ENCODE data around the gene DNAH14.
"Not testable (repeated sequence)": the region's sequence is repeated elsewhere in the genome, so short reads cannot be mapped to it uniquely, and the experiment has no call there.

DNAH14 gene

DNA sequence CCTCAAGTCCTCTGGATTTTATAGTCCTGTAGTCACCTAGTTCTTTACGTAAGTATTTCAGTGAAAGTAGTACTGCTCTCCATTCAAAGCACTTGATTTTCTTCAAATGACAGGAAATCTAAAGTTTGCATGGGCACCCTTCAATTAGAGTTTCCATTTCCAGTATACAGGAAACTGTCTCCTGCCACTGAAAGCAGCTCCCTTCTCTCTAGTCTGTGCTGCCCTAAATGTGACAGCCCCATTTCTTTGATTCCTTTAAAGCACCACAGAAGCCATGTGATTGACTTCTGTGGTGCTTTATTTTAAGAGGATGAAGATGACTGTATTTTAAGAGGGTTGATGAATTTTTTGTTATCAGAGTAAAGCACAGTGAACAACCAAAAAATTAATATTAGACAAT lies 226.1 kb downstream of the DNAH14 start:
- no peak for DNase-seq (ENCODE audit: low read depth)

DNA sequence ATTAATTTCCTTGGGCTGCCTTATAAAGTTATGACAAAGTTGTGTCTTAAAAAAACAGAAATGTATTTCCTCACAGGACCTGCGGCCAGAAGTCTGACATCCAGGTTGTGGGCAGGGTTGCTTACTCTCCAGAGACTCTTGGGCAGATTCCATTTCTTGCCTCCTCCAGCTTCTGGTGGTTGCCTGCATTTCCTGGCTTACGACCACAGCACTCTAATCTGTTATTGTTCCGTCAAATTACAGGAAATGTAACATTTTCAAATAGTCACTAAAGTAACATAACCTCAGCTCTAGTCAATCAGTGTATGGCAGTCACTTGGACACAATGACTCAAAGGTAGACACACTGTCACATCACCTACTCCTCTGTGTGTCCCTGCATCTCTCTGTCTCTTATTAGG lies 226.8 kb downstream of the DNAH14 start:
- DNase-seq (ENCODE audit: low read depth), result no peak

DNA sequence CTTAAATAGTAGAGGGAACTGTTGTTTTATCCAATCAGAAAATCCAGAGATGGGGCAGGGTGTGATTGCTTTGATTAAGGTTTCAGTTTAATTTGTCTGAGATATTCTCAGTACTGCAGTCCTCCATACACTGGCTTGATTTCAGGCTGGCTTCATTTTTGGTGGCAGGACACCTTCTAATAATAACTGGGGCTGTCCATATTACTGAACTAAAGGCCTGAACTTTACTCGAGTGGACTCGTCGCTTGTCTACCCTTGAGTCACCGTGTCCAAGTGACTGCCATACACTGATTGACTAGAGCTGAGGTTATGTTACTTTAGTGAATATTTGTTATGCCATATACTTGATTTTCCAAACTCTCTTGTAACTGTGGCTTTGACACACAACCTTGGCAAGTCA lies 228.8 kb downstream of the DNAH14 start:
- DNase-seq (ENCODE audit: low read depth), result no peak

DNA sequence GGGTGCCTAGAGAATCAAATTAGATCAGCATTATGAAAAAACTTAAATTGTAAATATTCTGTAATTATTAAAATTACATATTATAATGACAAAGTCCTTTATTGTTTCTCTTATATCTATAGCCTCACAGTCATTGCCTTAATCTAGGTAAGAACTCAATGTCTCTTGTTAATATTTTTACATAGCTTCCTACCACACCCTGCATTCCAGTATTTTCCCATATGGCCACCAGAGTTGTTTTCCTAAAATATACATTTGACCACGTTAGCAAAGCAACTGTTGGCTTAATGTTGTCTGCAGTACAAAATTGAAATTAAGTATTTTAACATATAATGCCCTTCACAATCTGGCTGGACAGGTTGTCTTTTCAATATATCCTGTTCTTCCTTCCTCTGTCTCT lies 230.3 kb downstream of the DNAH14 start:
- DNase-seq (ENCODE audit: low read depth), result no peak

DNA sequence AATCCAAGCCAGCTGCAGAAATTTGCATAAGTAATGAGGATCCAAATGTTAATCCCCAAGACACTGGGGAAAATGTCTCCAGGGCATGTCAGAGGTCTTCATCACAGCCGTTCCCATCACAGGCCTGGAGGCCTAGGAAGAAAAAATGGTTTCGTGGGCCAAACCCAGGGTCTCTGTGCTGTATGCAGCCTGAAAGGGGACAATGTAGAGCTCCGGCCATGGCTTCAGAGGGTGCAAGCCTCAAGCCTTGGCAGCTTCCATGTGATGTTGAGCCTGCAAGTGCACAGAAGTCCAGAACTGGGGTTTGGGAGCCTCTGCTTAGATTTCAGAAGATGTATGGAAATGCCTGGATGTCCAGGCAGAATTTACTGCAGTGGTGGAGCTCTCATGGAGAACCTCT lies 247.9 kb downstream of the DNAH14 start:
- not testable (repeated sequence) for DNase-seq (ENCODE audit: low read depth)

DNA sequence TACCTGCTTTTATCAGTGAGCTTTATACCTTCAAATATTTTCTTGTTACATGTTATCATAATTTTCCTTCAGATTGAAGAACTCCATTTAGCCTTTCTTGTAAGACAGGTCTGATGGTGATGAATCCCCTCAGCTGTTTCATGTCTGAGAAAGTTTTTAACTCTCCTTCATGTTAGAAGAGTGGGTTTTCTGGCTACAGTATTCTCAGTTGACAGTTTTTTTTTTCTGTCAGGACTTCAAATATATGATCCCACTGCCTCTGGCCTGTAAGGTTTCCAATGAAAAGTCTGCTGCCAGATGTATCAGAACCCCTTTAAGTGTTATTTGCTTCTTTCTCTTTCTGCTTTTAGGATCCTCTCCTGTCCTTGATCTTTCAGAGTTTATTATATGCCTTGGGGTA lies 250.2 kb downstream of the DNAH14 start:
- DNase-seq (ENCODE audit: low read depth), result no peak

DNA sequence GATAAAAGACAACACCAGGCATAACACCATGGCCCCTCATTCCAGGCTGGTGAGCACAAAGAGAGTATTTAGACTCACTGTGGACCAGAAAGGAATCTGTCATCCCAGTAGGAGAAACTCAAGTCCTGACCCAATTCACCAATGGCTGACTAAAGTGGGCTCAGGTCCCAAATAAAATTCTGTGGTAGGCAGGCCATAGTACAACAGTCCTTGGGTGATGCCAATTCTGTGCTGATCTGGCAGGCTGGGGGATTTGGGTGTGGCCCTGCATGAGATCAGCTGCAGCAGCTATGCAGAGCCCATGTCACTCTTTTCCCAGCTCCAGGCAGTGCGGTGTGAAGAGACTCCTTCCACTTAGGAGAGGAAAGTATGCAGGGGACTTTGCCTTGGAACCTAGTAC lies 253.2 kb downstream of the DNAH14 start:
- no peak for DNase-seq (ENCODE audit: low read depth)

DNA sequence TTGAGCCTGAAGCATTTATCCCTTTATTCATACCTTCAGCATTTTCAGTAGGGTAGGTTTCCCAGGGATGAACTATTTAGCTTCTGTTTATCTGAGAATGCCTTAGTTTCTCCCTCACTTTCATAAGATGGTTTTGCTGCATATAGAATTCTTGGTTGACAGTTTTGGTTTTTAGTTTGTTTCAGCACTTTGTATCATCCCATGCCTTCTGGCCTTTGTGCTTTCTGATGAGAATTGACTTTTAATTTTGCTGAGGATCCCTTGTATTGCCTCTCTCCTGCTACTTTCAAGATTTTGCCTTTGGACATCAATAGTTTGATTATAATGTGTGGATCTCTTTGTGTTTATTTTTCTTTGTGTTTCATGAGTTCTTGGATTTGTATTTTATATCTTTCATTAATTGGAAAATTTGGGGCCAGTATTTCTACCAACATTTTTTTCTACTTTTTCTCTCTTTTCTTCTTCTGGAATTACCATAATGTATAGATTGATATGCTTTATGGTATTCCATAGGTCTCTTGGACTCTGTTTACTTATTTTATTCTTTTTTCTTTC lies 261.8 kb downstream of the DNAH14 start:
- no peak for DNase-seq (ENCODE audit: low read depth)

DNA sequence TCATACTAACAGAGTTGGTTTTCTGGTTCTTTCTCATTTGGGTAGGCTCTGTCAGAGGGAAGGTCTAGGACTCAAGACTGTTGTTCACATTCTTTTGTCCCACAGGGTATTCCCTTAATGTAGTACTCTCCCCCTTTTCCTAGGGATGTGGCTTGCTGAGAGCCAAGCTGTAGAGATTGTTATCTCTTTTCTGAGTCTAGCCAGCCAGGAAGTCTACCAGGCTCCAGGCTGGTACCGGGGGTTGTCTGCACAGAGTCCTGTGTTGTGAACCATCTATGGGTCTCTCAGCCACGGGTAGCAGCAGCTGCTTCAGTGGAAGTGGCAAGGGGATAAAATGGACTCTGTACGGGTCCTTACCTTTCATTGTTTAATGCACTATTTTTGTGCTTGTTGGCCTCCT lies 272.0 kb downstream of the DNAH14 start:
- DNase-seq (ENCODE audit: low read depth), result no peak

DNA sequence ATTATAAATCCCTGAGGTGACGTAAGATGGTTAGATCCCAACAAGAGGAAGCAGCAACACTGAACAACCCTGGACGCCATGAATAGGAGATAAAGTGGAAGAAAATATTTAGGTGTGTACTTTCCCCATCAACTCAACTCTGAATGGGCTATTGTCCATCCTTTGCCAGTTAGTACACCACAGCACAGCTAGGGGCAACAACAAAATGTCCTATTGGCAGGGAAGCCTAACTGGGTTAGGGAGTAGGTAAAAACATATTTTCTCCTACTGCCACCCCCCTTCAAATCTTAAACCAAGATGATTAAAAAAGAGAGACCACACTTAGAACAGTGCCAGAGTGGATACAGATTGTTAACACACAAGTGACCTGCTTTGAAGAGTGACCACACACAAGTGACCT lies 278.3 kb downstream of the DNAH14 start:
- no peak for DNase-seq (ENCODE audit: low read depth)

DNA sequence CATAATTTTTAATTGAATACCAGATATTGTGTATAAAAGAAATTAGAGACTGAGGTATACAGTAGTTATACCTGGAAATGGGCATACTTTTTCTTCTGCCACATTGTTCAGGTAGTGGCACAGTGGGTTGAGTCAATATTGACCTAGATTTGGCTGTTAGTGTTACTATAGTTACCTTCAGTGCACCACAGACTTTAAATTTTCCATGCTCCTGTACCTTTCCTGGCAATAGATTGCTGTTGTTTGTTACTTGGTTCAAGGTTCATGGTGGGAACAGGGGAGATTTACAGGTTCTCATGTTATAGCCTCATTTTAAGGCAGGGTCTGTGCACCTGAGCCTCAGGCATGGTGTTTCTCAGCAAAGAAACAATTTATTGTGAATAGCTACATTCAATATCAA lies 279.7 kb downstream of the DNAH14 start:
- DNase-seq (ENCODE audit: low read depth), result no peak

DNA sequence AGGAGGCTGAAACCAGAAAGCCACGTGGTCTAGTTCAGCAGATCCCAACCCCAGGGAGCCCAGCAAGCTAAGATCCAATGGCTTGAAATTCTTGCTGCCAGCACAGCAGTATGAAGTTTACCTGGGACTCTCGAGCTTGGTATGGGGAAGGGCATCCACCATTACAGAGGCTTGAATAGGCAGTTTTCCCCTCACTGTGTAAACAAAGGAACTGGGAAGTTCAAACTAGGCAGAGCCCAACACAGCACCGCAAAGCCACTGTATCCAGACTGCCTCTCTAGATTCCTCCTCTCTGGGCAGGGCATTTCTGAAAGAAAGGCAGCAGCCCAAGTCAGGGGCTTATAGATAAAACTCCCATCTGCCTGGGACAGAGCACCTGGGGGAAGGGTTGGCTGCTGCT lies 280.7 kb downstream of the DNAH14 start:
- not testable (repeated sequence) for DNase-seq (ENCODE audit: low read depth)

DNA sequence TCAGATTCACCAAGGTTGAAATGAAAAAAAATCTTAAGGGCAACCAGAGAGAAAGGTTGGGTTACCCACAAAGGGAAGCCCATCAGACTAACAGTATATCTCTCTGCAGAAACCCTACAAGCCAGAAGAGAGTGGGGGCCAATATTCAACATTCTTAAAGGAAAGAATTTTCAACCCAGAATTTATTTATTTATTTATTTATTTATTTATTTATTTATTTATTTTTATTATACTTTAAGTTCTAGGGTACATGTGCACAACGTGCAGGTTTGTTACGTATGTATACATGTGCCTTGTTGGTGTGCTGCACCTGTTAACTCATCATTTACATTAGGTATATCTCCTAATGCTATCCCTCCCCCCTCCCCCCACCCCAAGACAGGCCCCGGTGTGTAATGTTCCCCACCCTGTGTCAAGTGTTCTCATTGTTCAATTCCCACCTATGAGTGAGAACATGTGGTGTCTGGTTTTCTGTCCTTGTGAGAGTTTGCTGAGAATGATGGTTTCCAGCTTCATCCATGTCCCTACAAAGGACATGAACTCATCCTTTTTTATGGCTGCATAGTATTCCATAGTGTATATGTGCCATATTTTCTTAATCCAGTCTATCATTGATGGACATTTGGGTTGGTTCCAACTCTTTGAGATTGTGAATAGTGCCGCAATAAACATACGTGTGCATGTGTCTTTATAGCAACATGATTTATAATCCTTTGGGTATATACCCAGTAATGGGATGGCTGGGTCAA lies 282.4 kb downstream of the DNAH14 start:
- DNase-seq (ENCODE audit: low read depth), result not testable (repeated sequence)

DNA sequence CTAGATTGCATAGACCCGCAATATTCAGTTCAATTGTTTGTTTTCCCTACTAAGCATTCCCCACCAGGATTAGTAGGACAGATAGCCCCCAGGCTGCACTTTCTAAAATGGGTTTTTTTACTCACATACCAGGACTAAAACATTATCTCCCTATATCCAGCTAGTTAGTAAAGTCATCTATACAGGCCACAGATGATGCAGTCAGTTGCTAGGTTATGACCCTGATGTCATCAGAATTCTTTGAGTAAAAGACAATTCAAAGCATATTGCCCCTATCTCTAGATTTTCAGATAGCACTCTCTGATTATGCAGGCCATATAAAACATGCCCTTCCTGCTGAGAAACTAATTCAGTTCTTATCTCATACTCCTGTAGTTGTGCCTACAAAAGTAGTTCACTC lies 294.8 kb downstream of the DNAH14 start:
- no peak for DNase-seq (ENCODE audit: low read depth)

DNA sequence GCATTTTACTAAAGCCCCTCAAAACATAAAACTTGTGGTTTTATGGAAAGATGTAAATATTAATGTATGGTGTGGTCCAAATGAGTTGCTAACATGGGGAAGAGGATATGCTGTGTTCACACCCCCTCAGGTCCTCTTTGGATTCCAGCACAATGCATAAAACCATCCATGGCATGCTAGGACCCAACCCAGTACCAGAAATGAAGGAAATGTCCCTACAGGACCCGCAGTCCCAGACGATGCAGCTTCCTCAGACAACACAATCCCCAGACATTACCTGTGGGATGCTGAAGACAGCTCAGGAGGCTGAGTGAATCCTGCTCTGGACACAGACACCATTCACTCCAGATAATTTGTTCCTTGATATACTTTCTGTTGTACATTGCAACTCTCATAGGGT lies 296.2 kb downstream of the DNAH14 start:
- DNase-seq (ENCODE audit: low read depth), result no peak

DNA sequence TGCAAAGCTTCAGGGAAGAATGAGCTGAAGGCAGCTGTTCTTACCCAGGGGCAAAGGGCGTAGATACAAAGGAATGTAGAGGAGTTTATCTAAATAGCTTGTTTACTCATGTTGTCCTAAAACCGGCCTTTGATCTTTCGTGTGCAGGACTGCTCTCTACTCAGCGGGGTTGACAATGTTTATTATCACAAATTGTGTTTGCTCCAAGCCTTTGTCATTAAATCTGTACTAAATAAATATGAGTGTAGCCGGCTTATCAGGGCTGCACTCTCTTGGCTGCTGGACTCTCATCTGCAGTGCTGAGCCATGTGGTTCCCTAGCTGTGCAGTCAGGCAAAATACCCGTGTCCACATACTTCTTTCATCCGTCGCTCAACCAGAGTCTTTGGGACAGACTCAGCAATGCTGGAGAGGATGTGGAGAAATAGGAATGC lies 299.4 kb downstream of the DNAH14 start:
- no peak for DNase-seq (ENCODE audit: low read depth)

DNA sequence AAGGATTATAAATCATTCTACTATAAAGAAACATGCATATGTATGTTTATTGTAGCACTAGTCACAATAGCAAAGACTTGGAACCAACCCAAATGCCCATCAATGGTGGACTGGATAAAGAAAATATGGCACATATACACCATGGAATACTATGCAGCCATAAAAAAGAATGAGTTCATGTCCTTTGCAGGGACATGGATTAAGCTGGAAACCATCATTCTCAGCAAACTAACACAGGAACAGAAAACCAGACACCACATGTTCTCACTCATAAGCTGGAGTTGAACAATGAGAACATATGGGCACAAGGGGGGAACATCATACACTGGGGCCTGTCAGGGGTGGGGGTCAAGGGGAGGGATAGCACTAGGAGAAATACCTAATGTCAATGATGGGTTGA lies 300.0 kb downstream of the DNAH14 start:
- DNase-seq (ENCODE audit: low read depth), result not testable (repeated sequence)

DNA sequence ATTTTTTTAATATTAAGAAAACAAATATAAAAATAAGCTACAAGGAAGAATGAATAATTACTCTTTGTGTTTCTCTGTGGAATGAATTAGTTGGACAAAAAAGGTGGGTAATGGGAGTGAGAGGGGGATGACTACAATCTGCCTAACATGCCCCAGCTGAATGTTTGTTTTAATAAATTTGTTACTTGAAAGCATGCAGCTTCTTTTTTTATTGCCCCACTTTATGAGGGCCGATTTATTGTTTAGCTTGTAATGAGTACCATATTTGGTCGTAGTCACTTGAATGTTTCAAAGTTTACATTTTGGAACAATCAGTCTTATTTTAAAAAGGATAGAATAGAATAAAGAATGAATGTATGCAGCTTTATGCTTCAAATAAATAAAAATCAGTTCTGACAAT lies 301.0 kb downstream of the DNAH14 start:
- no peak for DNase-seq (ENCODE audit: low read depth)

DNA sequence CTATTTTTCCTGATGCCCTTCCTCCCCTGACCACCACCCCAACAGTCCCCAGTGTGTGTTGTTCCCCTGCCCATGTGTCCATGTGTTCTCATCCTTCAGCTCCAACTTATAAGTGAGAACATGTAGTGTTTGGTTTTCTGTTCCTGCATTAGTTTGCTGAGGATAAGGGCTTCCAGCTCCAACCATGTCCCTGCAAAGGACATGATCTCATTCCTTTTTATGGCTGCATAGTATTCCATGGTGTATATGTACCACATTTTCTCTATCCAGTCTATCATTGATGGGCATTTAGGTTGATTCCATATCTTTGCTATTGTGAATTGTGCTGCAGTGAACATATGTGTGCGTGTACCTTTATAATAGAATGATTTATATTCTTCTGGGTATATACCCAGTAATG lies 303.5 kb downstream of the DNAH14 start:
- DNase-seq (ENCODE audit: low read depth), result not testable (repeated sequence)

DNA sequence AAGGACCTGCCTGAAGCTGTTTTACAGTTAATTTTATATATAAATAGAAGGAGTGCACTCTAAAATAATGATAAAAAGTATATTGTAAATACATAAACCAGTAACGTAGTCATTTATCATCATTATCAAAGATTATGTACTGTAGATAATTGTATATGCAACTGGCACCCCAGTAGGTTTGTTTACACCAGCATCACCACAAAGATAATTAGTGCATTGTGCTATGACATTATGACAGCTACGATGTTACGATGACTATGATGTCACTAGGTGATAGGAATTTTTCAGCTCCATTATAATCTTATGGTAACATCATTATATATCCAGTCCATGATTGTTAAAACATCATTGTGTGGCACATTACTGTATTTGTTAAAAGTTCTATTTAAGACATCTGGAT lies 313.1 kb downstream of the DNAH14 start:
- DNase-seq (ENCODE audit: low read depth), result no peak

DNA sequence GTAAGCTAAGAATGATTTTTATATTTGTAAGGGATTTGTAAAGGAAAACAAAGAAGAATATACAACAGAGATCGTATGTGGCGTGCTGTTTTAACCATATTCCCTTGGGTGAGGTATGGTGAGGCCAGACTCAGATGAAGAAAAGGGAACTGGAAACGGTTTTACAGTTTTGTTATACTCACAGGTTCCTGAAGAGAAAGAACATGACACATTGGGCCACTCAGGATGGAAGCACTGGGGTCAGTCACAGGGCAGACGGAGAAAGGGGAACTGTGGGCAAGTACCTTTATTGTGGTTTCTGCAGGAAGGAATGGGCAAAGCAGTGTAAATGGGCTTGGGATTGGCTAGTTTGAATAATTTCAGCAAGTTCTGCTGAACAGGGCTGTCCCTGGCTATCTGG lies 321.0 kb downstream of the DNAH14 start:
- no peak for DNase-seq (ENCODE audit: low read depth)

DNA sequence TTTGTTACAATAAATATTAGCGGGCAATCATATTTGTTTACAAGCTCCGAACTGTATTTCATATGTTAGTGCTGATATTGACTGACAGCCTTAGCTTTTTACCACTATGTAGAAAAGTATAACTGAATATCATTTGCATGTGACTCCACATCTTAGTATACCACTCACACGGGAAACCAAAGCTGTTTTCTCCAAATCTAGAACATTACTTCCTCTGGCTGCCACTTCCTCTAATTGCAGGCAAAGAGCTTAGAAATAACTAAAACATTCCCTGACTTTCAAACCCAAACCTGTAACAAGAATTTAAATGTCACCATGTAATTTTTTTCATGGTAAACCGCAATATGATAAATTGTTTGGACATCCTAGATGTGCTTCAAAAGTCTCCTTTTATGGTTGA lies 323.7 kb downstream of the DNAH14 start:
- no peak for DNase-seq (ENCODE audit: low read depth)

DNA sequence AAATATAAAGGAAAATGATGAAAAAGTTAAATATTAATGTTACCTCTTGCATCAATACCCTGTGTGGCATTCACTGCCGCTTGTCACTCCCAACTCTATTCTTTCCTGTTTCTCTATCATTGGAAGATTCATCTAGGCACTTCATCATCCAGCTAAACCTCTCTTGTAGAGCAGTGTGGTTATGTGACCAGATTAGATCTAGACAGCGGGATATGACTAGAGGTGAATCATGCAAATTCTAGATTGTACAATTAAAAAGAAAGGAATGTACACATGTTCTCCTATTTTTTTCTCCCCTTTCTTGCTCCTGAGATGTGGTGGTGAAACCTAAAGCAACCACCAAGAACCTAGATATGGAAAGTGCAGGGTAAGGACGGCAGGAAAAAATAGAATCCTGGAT lies 324.3 kb downstream of the DNAH14 start:
- DNase-seq (ENCODE audit: low read depth), result no peak

DNA sequence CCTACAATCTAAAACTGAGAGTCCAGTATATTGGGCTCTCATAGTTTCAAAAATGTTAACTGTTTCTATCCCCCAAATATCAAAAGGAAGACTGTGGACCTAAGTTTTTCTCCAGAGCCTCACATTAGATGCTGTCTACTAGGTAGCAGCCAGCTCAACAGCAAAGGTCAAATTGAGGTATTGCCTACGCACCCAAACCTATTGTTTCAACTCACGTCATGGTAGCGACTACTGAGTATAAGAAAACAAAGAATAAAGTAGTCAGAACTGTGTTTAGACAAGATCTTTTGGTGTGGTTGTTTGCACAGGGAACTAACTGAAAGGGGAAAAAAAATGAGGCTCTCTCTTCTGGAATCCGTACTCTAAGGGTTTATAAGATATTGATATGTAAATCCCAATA lies 325.2 kb downstream of the DNAH14 start:
- DNase-seq (ENCODE audit: low read depth), result no peak

Data from fibroblast of gingiva (primary cell).